Myocyte (in vitro differentiated cells): ENCODE measurements around the gene TP53. TPM values are rescaled to one million over a fixed set of nuclear protein-coding genes. Genes with fewer than 3 reads are reported as not detected.
"Not testable (repeated sequence)": the region's sequence is repeated elsewhere in the genome, so short reads cannot be mapped to it uniquely, and the experiment has no call there.

ENCODE experiments used
- DNase-seq: peaks from one replicate; pipeline ENCODE4 v3.0.0-alpha.2; 2012; ENCODE audit warnings: low read depth
- total RNA-seq: library from RNA; depleted of rRNA; stranded (reverse); fragments of >200 nt; gene quantifications from 2 replicates; pipeline ENCODE4 v1.2.3, GENCODE V29; 2014

TP53 gene
- total RNA-seq, 1 donor from 2014 or later: 22.0 TPM

DNA sequence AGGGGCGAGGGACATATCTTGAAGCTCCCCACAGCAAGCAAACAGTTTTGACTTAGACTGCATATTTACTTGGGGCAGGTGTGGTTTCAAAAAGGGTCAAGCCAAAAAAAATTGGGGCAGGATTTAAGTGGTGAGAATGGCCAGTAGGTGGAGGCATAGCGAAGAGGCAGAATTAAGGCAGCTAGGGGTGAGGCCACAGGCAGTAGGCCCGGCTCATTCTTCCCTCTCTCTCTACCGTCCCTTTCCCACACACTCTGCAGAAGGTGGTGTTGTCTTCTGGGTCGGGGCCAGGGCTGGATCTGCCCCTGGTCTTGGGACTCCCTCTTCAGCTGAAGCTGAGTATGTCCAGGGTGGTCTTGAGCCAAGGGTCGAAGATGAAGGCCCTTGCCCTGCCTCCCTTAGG is 54.8 kb downstream of the TP53 start:
- DNase-seq: peak; percentile 65

DNA sequence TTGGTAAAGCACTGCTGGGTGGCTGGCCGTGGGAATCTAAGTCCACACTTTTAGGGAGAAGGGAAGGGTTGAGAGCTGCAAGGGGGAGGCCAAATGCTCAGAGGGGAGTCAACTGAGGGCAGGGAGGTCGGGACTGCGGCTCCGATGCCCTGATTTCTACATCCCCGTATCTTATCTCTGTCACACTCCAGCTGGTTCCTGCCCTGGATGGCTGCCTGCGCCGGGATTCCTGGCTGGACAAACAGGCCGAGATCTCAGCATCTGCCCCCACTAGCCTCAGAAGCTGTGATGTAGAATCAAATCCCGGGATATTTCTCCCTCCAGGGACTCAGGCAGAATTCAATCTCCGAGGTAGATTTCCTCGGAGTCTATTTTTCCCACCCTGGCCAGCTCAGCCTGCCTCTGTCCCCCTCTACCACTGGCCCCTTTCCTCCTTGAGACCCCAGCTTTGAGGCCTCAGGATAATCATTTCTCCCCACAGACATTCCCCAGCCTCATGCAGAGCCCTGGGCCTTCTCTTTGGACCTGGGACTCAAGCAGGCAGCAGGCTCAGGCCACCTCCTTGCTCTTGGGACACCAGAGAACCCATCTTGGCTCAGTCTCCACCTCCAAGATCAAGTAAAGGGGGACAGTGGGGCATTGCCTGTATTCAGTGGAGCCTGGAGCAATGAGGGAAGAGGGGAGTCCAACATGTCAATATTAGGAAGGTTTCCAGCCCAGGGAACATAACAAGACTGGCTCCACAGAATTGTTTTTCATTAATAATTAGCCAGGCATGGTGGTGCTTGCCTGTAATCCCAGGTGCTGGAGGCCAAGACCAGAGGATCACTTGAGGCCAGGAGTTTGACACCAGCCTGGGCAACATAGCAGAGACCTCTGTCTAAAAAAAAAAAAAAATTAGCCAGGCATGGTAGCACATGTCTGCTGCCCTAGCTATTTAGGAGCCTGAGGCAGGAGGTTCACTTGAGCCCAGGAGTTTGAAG is 55.6 kb downstream of the TP53 start:
- no peak for DNase-seq

GRCh38 chr17:7629939-7630571 is 57.2 kb downstream of the TP53 start, which contains the start of gene SHBG:
SHBG (plus strand) TSS chr17:7630135; CDS start chr17:7630173, 38 bp downstream.
- no peak for DNase-seq

GRCh38 chr17:7627250-7628121 is 59.8 kb downstream of the TP53 start, which contains the start of gene SAT2:
SAT2 (minus strand) TSS chr17:7627821; CDS start chr17:7627635, 186 bp downstream.
- peak; percentile 97 for DNase-seq

GRCh38 chr17:7626956-7627249 is 60.4 kb downstream of the TP53 start:
- peak; percentile 27 for DNase-seq

DNA sequence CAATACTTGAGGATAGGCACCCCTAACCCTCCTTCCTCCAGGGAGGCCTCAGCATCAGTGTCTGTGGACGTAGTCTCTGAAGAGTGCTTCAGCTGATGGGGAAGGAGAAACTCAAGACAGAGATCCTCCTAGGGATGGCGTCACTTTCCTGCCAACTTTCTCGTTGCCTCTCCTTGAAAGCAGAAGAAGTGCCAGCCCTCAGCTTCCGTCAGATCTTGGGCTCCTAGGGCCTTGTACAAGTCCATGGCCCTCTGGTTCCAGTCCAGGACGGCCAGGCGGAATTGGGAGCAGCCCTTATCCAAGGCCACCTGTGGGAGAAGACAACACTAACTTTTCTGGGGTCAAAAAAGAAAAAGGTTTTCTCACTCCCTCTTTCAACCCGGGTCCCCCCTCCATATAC is 61.0 kb downstream of the TP53 start:
- DNase-seq: no peak

- not testable (repeated sequence) for DNase-seq
These were observed 61.5 kb downstream of the TP53 start for GRCh38 chr17:7625749-7626148.

DNA sequence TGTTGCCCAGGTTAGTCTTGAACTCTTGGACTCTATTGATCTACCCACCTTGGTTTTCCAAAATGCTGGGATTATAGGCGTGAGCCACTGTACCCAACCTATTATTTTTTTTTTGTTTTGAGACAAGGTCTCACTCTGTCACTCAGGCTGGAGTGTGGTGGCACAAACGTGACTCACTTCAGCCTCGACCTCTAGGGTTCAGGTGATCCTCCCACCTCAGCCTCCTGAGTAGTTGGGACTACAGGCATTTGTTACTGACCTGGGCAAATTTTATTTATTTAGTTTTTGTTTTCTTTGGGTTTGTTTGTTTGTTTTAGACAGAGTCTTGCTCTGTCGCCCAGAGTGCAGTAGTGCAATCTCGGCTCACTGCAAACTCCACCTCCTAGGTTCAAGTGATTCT is 63.6 kb downstream of the TP53 start:
- no peak for DNase-seq

- no peak for DNase-seq
These were observed 66.5 kb downstream of the TP53 start for GRCh38 chr17:7620835-7621234.

DNA sequence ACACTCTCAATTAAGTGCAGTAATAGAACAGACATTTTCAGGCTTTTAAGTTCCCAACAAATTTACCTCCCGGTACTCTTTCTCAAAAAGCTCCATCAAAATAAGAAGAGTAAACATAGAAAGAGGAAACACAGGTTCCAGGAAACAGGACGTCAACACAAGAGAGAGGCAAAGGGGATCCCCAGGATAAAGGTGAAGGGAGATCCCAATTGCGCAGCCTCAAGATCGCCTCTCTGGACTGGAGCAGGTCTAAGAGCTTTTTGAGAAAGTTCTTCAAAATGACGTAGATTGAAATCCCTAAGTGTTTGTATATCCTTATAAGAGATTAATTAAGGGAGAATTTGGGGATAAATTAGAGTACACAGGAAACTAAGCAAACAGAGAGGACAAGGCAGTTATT is 68.7 kb downstream of the TP53 start:
- DNase-seq: no peak

Other genes with a start within 250 kb of the TP53 start
- gene FGF11, start 248.0 kb downstream of the TP53 start, total RNA-seq: 41.7 and 89.9 TPM in 2 replicates
- 213 and 222 TPM in 2 replicates for gene CHRNB1, start 242.4 kb downstream of the TP53 start, total RNA-seq
- 32.8 and 38.0 TPM in 2 replicates for gene ZBTB4, start 207.9 kb downstream of the TP53 start, total RNA-seq
- gene SLC35G6, start 206.0 kb downstream of the TP53 start, total RNA-seq: not detected in 2 replicates
- gene POLR2A, start 203.1 kb downstream of the TP53 start, total RNA-seq: 41.2 and 47.1 TPM in 2 replicates
- gene TNFSF12, start 138.4 kb downstream of the TP53 start, total RNA-seq: 7.4 and 8.6 TPM in 2 replicates
- gene TNFSF13, start 128.7 kb downstream of the TP53 start, total RNA-seq: 0.11 TPM in 1 of 2 replicates, not detected in the other
- gene SENP3, start 125.6 kb downstream of the TP53 start, total RNA-seq: 93.6 and 114 TPM in 2 replicates
- 7.6 and 9.1 TPM in 2 replicates for gene CD68, start 107.9 kb downstream of the TP53 start, total RNA-seq
- gene MPDU1, start 103.6 kb downstream of the TP53 start, total RNA-seq: 185 and 199 TPM in 2 replicates
- 4.0 and 10.9 TPM in 2 replicates for gene SOX15, start 97.4 kb downstream of the TP53 start, total RNA-seq
- gene FXR2, start 72.6 kb downstream of the TP53 start, total RNA-seq: 85.2 and 85.6 TPM in 2 replicates
- 69.2 and 73.1 TPM in 2 replicates for gene SAT2, start 59.7 kb downstream of the TP53 start, total RNA-seq
- gene SHBG, start 57.4 kb downstream of the TP53 start, total RNA-seq: 0.43 and 1.4 TPM in 2 replicates
- gene ATP1B2, start 36.6 kb downstream of the TP53 start, total RNA-seq: not detected in 2 replicates
- gene WRAP53, start 987 bp upstream of the TP53 start, total RNA-seq: 4.4 and 4.5 TPM in 2 replicates
- gene EFNB3, start 17.7 kb upstream of the TP53 start, total RNA-seq: 0.78 and 1.5 TPM in 2 replicates
- 0.11 TPM in 1 of 2 replicates, not detected in the other for gene DNAH2, start 30.3 kb upstream of the TP53 start, total RNA-seq
- 3.9 and 4.5 TPM in 2 replicates for gene KDM6B, start 146.7 kb upstream of the TP53 start, total RNA-seq
- 0.72 and 1.8 TPM in 2 replicates for gene TMEM88, start 167.6 kb upstream of the TP53 start, total RNA-seq
- gene NAA38, start 170.1 kb upstream of the TP53 start, total RNA-seq: 37.7 and 54.8 TPM in 2 replicates
- gene CYB5D1, start 170.5 kb upstream of the TP53 start, total RNA-seq: 4.0 and 4.3 TPM in 2 replicates
- 104 and 140 TPM in 2 replicates for gene CHD3, start 201.3 kb upstream of the TP53 start, total RNA-seq
- gene RNF227, start 228.8 kb upstream of the TP53 start, total RNA-seq: 5.9 and 6.7 TPM in 2 replicates
- gene KCNAB3, start 242.4 kb upstream of the TP53 start, total RNA-seq: 0.10 and 0.53 TPM in 2 replicates
- 27.8 and 28.6 TPM in 2 replicates for gene TRAPPC1, start 244.5 kb upstream of the TP53 start, total RNA-seq
- gene CNTROB, start 244.7 kb upstream of the TP53 start, total RNA-seq: 11.3 and 14.1 TPM in 2 replicates